Tibial nerve (tissue), 4 donors: ENCODE measurements around the gene GBP5. TPM values are rescaled to one million over a fixed set of nuclear protein-coding genes. Genes with fewer than 3 reads are reported as not detected.

ENCODE experiments used
- DNase-seq, 2 donors: peaks; one replicate each; pipeline ENCODE4 v3.0.0-alpha.2; 2019; ENCODE audit warnings: low spot score in 2 of 2
- H3K27ac ChIP-seq, 4 donors: fragments of 200-600 bp; sonication (generic) in 3 of 4; one replicate each; pipeline ENCODE4 v1.5.1; 2017 to 2019; ENCODE audit warnings: mild to moderate bottlenecking in 1 of 4
- H3K27me3 ChIP-seq, 2 donors: fragments of 200-600 bp; sonication (generic) in 1 of 2; one replicate each; pipeline versions ENCODE4 v1.5.1 to v1.6.0; 2017 to 2019
- H3K36me3 ChIP-seq, 3 donors: fragments of 200-600 bp; sonication (generic); one replicate each; pipeline ENCODE4 v1.5.1; 2018 to 2019
- H3K4me1 ChIP-seq, 4 donors: fragments of 200-600 bp; sonication (generic) in 3 of 4; one replicate each; pipeline ENCODE4 v1.5.1; 2017 to 2019
- H3K4me3 ChIP-seq, 4 donors: fragments of 200-600 bp; sonication (generic) in 3 of 4; one replicate each; pipeline ENCODE4 v1.5.1; 2017 to 2019; ENCODE audit warnings: mild to moderate bottlenecking in 1 of 4, moderate library complexity in 1 of 4
- H3K9me3 ChIP-seq, 4 donors: fragments of 200-600 bp; sonication (generic) in 3 of 4; one replicate each; pipeline ENCODE4 v1.5.1; 2017 to 2019
- EP300 ChIP-seq, 2 donors: sonication (generic); formaldehyde crosslinking; IDR thresholded peaks; one replicate each; pipeline ENCODE4 v1.6.1; 2017; ENCODE audit warnings: antibody characterized with exemption in 2 of 2, mild to moderate bottlenecking in 1 of 2
- POLR2A ChIP-seq, 2 donors: fragments of 450-650 bp; IDR thresholded peaks; one replicate each; pipeline ENCODE4 v1.6.1; 2017; ENCODE audit warnings: antibody characterized with exemption in 2 of 2, mild to moderate bottlenecking in 2 of 2, moderate library complexity in 2 of 2
- WGBS, 2 donors: methylation state at CpG; one replicate each; pipeline ENCODE4 v1.1.5; 2018; 5-methylcytosine and 5-hydroxymethylcytosine counted together
- total RNA-seq, 4 donors: library from RNA; depleted of rRNA; stranded (reverse); fragments of >200 nt; gene quantifications; one replicate each; pipeline ENCODE4 v1.1.0, GENCODE V29; 2016
- TF ChIP-seq, protein P1 (sequence below), 5 experiments: fragments of 200-600 bp in 3 of 5; fragments of 450-650 bp in 2 of 5; sonication (generic) in 3 of 5; IDR thresholded peaks; one replicate each; pipeline ENCODE4 v1.5.1; 2016 to 2019; ENCODE audit warnings: antibody characterized with exemption in 5 of 5, mild to moderate bottlenecking in 3 of 5, moderate library complexity in 2 of 5

The GBP5 gene
- total RNA-seq, 4 donors from 2014 or later, result 0.78 to 3.9 (median 2.2) TPM

- DNase-seq, result no peak
- TF ChIP-seq, protein P1, sequence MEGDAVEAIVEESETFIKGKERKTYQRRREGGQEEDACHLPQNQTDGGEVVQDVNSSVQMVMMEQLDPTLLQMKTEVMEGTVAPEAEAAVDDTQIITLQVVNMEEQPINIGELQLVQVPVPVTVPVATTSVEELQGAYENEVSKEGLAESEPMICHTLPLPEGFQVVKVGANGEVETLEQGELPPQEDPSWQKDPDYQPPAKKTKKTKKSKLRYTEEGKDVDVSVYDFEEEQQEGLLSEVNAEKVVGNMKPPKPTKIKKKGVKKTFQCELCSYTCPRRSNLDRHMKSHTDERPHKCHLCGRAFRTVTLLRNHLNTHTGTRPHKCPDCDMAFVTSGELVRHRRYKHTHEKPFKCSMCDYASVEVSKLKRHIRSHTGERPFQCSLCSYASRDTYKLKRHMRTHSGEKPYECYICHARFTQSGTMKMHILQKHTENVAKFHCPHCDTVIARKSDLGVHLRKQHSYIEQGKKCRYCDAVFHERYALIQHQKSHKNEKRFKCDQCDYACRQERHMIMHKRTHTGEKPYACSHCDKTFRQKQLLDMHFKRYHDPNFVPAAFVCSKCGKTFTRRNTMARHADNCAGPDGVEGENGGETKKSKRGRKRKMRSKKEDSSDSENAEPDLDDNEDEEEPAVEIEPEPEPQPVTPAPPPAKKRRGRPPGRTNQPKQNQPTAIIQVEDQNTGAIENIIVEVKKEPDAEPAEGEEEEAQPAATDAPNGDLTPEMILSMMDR (IDR thresholded peaks at IDR 0.05), result no peak
- no peak for TF ChIP-seq EP300 (IDR thresholded peaks at IDR 0.05)
- TF ChIP-seq POLR2A (IDR thresholded peaks at IDR 0.05), result no peak
- Histone ChIP-seq H3K27ac (peak overlapping the region; percentile 32 to 81 (median 60)), H3K27me3 (no peaks in the 10 kb centered on the region), H3K4me3 (peak overlapping the region in 1 of 4 donors; percentile 8), H3K4me1 (peaks cover 0 to 35% (median 8%) of the 10 kb centered on the region in 4 donors), H3K9me3 (no peaks in the 10 kb centered on the region), H3K36me3 (no peaks in the 10 kb centered on the region)
- WGBS, 2 donors, result 2 to 11% methylated on average over 1 of the region's 1 CpG
Observed at GRCh38 chr1:89310505-89310904, 37.8 kb upstream of the GBP5 start.

DNA sequence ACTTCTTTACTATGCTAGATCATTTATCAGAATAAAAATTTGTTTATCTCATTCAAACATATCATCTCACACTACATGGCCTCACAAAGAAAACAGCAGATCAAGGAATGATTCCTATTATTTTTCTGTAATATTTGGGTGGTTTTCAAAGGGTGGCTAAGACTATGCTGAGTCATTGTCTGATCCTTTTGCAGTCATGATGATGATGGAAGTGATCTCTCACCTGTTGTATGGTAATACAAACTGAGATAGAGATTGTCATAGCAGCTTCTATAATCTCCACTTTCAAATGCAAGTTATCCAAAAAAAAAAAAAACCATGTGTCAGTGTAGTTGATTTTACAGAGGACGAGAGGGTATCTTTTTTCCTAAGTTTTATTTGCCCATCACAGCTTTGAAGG, 37.2 kb upstream of the GBP5 start:
- Histone ChIP-seq H3K27ac (peak overlapping the region; percentile 32 to 81 (median 60)), H3K4me3 (no peak overlapping the region), H3K9me3 (no peaks in the 10 kb centered on the region), H3K36me3 (no peaks in the 10 kb centered on the region), H3K4me1 (peaks cover 0 to 35% (median 8%) of the 10 kb centered on the region in 4 donors), H3K27me3 (no peaks in the 10 kb centered on the region)
- DNase-seq, result no peak
- TF ChIP-seq, protein P1 (IDR thresholded peaks at IDR 0.05), result no peak
- TF ChIP-seq EP300 (IDR thresholded peaks at IDR 0.05) (no peak), POLR2A (IDR thresholded peaks at IDR 0.05) (no peak)
- WGBS, 2 donors, result 26 to 44% methylated on average over 1 of the region's 1 CpG

GRCh38 chr1:89306273-89306672, 33.6 kb upstream of the GBP5 start:
- Histone ChIP-seq H3K27ac (no peak overlapping the region), H3K9me3 (peaks cover 0 to 7% (median 0%) of the 10 kb centered on the region in 4 donors), H3K4me3 (no peak overlapping the region), H3K4me1 (peaks cover 0 to 19% (median 4%) of the 10 kb centered on the region in 4 donors), H3K27me3 (no peaks in the 10 kb centered on the region), H3K36me3 (no peaks in the 10 kb centered on the region)
- TF ChIP-seq EP300 (IDR thresholded peaks at IDR 0.05), result no peak
- TF ChIP-seq, protein P1 (IDR thresholded peaks at IDR 0.05), result no peak
- TF ChIP-seq POLR2A (IDR thresholded peaks at IDR 0.05), result no peak
- no peak for DNase-seq
- 40 to 44% methylated on average over 2 of the region's 2 CpGs for WGBS, 2 donors

- no peak for DNase-seq
- H3K4me1 ChIP-seq, result peaks cover 0 to 12% (median 0%) of the 10 kb centered on the region in 4 donors
- no peak overlapping the region for H3K27ac ChIP-seq
- TF ChIP-seq, protein P1 (IDR thresholded peaks at IDR 0.05), result no peak
- TF ChIP-seq POLR2A (IDR thresholded peaks at IDR 0.05) (no peak), EP300 (IDR thresholded peaks at IDR 0.05) (no peak)
- 57 to 60% methylated on average over 2 of the region's 2 CpGs for WGBS, 2 donors
- peaks cover 0 to 7% (median 0%) of the 10 kb centered on the region in 4 donors for H3K9me3 ChIP-seq
- H3K27me3 ChIP-seq, result no peaks in the 10 kb centered on the region
- H3K36me3 ChIP-seq, result no peaks in the 10 kb centered on the region
- no peak overlapping the region for H3K4me3 ChIP-seq
Observed at GRCh38 chr1:89305493-89305892, 32.8 kb upstream of the GBP5 start.

DNA sequence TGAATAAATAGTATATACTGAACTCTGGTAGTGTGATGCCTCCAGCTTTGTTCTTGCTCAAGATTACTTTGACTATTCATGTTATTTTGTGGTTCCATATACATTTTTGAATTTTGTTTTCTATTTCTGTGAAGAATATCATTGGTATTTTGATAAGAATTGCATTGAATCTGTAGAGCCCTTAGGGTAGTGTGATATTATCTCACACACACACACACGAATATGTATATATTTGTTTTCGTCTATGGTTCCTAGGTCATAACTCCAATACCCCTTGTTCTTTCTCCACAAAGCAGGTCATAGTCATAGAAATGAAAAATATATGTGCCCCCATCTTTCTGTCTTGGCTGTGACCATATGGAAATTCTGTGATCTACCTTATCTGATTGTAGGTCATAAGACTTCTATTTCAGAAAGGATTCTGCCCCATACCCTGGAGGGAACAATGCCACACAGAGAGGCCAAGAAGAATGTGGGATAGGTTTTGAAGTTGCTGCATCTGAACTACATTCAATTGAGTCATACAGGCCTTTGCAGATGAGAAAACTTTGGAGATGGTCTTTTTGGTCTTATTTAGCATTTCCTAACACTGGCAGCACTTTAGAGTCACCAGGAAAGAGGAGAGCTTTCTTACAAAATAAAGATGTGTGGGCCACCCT, 32.0 kb upstream of the GBP5 start:
- Histone ChIP-seq H3K27ac (no peak overlapping the region), H3K36me3 (no peaks in the 10 kb centered on the region), H3K27me3 (no peaks in the 10 kb centered on the region), H3K4me3 (no peak overlapping the region), H3K9me3 (peaks cover 0 to 7% (median 0%) of the 10 kb centered on the region in 4 donors), H3K4me1 (peaks cover 0 to 4% (median 0%) of the 10 kb centered on the region in 4 donors)
- no peak for DNase-seq
- TF ChIP-seq, protein P1 (IDR thresholded peaks at IDR 0.05), result no peak
- TF ChIP-seq POLR2A (IDR thresholded peaks at IDR 0.05) (no peak), EP300 (IDR thresholded peaks at IDR 0.05) (no peak)
- WGBS, 2 donors, result 96% methylated on average over 2 of the region's 2 CpGs
